Measurements from ENCODE around the gene DTNA. TPM values are rescaled to one million over a fixed set of nuclear protein-coding genes. Genes with fewer than 3 reads are reported as not detected.

Gene DTNA
- total and polyA plus RNA-seq, 2 donors (not counting 1 experiment from before 2014, with no cell fraction given), result 38.8 to 49.8 TPM

DNA sequence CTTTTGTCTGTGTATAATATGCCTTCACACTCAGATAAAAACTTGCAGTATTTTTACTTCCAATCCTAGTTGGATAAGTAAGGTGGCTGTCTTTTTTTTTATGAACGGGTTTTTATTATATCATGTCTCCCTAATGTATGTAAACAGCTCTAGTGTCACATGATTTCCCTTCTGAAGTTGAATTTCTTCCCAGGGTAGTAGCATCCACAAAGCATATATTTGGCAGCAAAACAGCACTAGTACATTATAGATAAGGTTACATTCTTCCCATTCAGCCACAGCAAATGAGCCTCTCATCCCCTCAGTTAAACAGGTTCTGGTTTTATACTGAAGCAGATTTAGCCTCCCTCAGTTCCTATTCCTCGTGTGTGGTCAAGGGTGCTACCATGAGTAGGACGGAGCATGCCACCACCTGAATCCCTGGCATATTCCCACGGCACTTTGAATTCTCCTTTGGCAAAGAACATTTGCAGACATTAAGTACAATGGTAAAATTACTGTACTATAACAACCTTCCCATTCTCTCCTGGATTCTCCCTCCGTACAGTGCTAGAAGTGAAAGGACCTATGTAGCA, 15.4 kb upstream of the DTNA start:
- H3K9ac ChIP-seq (ENCODE audit: insufficient read depth, low read length), result no peak overlapping the region
- no peaks in the 10 kb centered on the region for H4K20me1 ChIP-seq (ENCODE audit: control insufficient read depth, extremely low read depth, insufficient read depth, low read length)
- H3K9me3 ChIP-seq (ENCODE audit: control insufficient read depth, insufficient read depth, low read depth, low read length), result no peaks in the 10 kb centered on the region
- no peak overlapping the region for H2AFZ ChIP-seq (ENCODE audit: low read length)
- no peaks in the 10 kb centered on the region for H3K36me3 ChIP-seq (ENCODE audit: control insufficient read depth, insufficient read depth, low read length)
- H3K79me2 ChIP-seq (ENCODE audit: control insufficient read depth, insufficient read depth, low read length), result no peaks in the 10 kb centered on the region
- H3K27me3 ChIP-seq (ENCODE audit: control insufficient read depth, insufficient read depth, low read length), result no peaks in the 10 kb centered on the region
- no peak for TF ChIP-seq EZH2 (IDR thresholded peaks at IDR 0.05; ENCODE audit: low read length, missing control alignments)
- TF ChIP-seq, protein P1, sequence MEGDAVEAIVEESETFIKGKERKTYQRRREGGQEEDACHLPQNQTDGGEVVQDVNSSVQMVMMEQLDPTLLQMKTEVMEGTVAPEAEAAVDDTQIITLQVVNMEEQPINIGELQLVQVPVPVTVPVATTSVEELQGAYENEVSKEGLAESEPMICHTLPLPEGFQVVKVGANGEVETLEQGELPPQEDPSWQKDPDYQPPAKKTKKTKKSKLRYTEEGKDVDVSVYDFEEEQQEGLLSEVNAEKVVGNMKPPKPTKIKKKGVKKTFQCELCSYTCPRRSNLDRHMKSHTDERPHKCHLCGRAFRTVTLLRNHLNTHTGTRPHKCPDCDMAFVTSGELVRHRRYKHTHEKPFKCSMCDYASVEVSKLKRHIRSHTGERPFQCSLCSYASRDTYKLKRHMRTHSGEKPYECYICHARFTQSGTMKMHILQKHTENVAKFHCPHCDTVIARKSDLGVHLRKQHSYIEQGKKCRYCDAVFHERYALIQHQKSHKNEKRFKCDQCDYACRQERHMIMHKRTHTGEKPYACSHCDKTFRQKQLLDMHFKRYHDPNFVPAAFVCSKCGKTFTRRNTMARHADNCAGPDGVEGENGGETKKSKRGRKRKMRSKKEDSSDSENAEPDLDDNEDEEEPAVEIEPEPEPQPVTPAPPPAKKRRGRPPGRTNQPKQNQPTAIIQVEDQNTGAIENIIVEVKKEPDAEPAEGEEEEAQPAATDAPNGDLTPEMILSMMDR (conservative IDR thresholded peaks at IDR 0.05 in 1 of 2, IDR thresholded peaks at IDR 0.05 in 1 of 2; ENCODE audit: low read depth in 1 of 2, low read length in 2 of 2), result no peak
- peak in 1 of 2 donors; percentile 38 for DNase-seq (ENCODE audit: low read depth in 2 of 2)
- H3K4me2 ChIP-seq (ENCODE audit: extremely low read depth, insufficient read depth, low read length), result no peak overlapping the region
- no peaks in the 10 kb centered on the region for H3K4me1 ChIP-seq (ENCODE audit: control insufficient read depth, extremely low read depth, insufficient read depth, low read length)
- H3K27ac ChIP-seq (ENCODE audit: insufficient read depth, low read length), result no peak overlapping the region
- H3K4me3 ChIP-seq (replicated peaks in 1 of 4; ENCODE audit: control extremely low read depth in 1 of 4, insufficient read depth in 1 of 4, low read depth in 3 of 4, low read length in 4 of 4), result no peak overlapping the region

DNA sequence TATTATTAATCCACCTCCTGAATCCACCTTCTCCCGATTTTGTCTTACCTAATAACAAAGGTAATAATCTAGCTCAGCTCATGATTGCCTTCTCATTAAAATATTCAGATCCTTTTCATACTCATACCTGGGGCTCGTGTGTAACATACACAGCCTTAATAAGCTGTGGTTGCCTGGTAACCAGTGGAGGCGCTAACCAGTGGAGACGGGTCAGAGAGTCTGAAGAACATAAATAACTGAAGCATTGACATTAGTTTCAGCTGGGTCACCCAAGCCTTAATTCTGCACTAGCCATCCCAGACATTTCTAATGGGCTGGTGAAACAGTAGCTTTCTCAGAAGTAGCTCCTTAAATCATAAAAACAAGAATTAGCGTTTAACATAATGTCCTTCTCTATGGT, 14.8 kb upstream of the DTNA start:
- no peak overlapping the region for H3K4me2 ChIP-seq (ENCODE audit: extremely low read depth, insufficient read depth, low read length)
- no peaks in the 10 kb centered on the region for H3K36me3 ChIP-seq (ENCODE audit: control insufficient read depth, insufficient read depth, low read length)
- no peaks in the 10 kb centered on the region for H3K4me1 ChIP-seq (ENCODE audit: control insufficient read depth, extremely low read depth, insufficient read depth, low read length)
- no peaks in the 10 kb centered on the region for H3K9me3 ChIP-seq (ENCODE audit: control insufficient read depth, insufficient read depth, low read depth, low read length)
- no peak overlapping the region for H3K4me3 ChIP-seq (replicated peaks in 1 of 4; ENCODE audit: control extremely low read depth in 1 of 4, insufficient read depth in 1 of 4, low read depth in 3 of 4, low read length in 4 of 4)
- no peaks in the 10 kb centered on the region for H3K27me3 ChIP-seq (ENCODE audit: control insufficient read depth, insufficient read depth, low read length)
- no peak overlapping the region for H3K27ac ChIP-seq (ENCODE audit: insufficient read depth, low read length)
- H4K20me1 ChIP-seq (ENCODE audit: control insufficient read depth, extremely low read depth, insufficient read depth, low read length), result no peaks in the 10 kb centered on the region
- H2AFZ ChIP-seq (ENCODE audit: low read length), result no peak overlapping the region
- H3K9ac ChIP-seq (ENCODE audit: insufficient read depth, low read length), result no peak overlapping the region
- H3K79me2 ChIP-seq (ENCODE audit: control insufficient read depth, insufficient read depth, low read length), result no peaks in the 10 kb centered on the region
- DNase-seq (ENCODE audit: low read depth in 2 of 2), result no peak
- TF ChIP-seq EZH2 (IDR thresholded peaks at IDR 0.05; ENCODE audit: low read length, missing control alignments), result no peak
- TF ChIP-seq, protein P1 (conservative IDR thresholded peaks at IDR 0.05 in 1 of 2, IDR thresholded peaks at IDR 0.05 in 1 of 2; ENCODE audit: low read depth in 1 of 2, low read length in 2 of 2), result no peak

DNA sequence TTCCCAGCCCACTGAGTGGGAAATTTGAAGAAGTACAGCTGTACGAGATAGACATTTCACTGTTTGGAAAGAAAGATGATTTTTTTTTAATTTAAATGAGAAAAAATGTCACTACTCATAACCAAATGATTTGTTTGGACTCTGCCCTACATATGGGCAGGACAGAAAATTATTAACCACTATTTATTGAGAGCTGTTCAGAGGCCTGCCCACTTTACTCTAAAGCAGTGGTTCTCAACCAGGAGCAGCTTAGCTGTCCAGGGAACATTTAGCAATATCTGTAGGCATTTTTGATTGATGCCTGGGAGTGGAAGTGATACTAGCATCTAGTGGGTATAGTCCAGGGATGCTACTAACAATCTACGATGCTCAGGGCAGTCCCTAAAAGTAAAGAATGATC, 13.4 kb upstream of the DTNA start:
- Histone ChIP-seq H4K20me1 (ENCODE audit: control insufficient read depth, extremely low read depth, insufficient read depth, low read length) (no peaks in the 10 kb centered on the region), H2AFZ (ENCODE audit: low read length) (no peak overlapping the region), H3K36me3 (ENCODE audit: control insufficient read depth, insufficient read depth, low read length) (no peaks in the 10 kb centered on the region), H3K27me3 (ENCODE audit: control insufficient read depth, insufficient read depth, low read length) (no peaks in the 10 kb centered on the region), H3K79me2 (ENCODE audit: control insufficient read depth, insufficient read depth, low read length) (no peaks in the 10 kb centered on the region), H3K27ac (ENCODE audit: insufficient read depth, low read length) (no peak overlapping the region), H3K9me3 (ENCODE audit: control insufficient read depth, insufficient read depth, low read depth, low read length) (no peaks in the 10 kb centered on the region), H3K4me2 (ENCODE audit: extremely low read depth, insufficient read depth, low read length) (no peak overlapping the region), H3K4me1 (ENCODE audit: control insufficient read depth, extremely low read depth, insufficient read depth, low read length) (no peaks in the 10 kb centered on the region), H3K9ac (ENCODE audit: insufficient read depth, low read length) (no peak overlapping the region), H3K4me3 (replicated peaks in 1 of 4; ENCODE audit: control extremely low read depth in 1 of 4, insufficient read depth in 1 of 4, low read depth in 3 of 4, low read length in 4 of 4) (no peak overlapping the region)
- no peak for DNase-seq (ENCODE audit: low read depth in 2 of 2)
- no peak for TF ChIP-seq EZH2 (IDR thresholded peaks at IDR 0.05; ENCODE audit: low read length, missing control alignments)
- TF ChIP-seq, protein P1 (conservative IDR thresholded peaks at IDR 0.05 in 1 of 2, IDR thresholded peaks at IDR 0.05 in 1 of 2; ENCODE audit: low read depth in 1 of 2, low read length in 2 of 2), result no peak

Data from fibroblast of lung (primary cell).